NCI-H146 treated with DMSO at 0.1 percent for 48 hours (cell line): Measurements from ENCODE around the gene LCE3A.

ENCODE experiments used
- DNase-seq: peaks from one replicate; lab custom pipeline; 2025; ENCODE audit not compliant: unreplicated experiment; lab: John Stamatoyannopoulos, UW

Gene LCE3A

GRCh38 chr1:152577168-152577567 is 45.7 kb downstream of the LCE3A start:
- no peak for DNase-seq
